ENCODE measurements around the gene IQSEC1. TPM values are rescaled to one million over a fixed set of nuclear protein-coding genes. Genes with fewer than 3 reads are reported as not detected.
A peak's percentile ranks its signal among the peaks of the same experiment; 100 is the strongest.

The IQSEC1 gene
- total and polyA plus RNA-seq, 10 of the 15 experiments (the other 5 are each of a cell fraction or from before 2014, with no cell fraction given), result 0.92 to 55.2 (median 8.5) TPM

- TF ChIP-seq, protein P1, sequence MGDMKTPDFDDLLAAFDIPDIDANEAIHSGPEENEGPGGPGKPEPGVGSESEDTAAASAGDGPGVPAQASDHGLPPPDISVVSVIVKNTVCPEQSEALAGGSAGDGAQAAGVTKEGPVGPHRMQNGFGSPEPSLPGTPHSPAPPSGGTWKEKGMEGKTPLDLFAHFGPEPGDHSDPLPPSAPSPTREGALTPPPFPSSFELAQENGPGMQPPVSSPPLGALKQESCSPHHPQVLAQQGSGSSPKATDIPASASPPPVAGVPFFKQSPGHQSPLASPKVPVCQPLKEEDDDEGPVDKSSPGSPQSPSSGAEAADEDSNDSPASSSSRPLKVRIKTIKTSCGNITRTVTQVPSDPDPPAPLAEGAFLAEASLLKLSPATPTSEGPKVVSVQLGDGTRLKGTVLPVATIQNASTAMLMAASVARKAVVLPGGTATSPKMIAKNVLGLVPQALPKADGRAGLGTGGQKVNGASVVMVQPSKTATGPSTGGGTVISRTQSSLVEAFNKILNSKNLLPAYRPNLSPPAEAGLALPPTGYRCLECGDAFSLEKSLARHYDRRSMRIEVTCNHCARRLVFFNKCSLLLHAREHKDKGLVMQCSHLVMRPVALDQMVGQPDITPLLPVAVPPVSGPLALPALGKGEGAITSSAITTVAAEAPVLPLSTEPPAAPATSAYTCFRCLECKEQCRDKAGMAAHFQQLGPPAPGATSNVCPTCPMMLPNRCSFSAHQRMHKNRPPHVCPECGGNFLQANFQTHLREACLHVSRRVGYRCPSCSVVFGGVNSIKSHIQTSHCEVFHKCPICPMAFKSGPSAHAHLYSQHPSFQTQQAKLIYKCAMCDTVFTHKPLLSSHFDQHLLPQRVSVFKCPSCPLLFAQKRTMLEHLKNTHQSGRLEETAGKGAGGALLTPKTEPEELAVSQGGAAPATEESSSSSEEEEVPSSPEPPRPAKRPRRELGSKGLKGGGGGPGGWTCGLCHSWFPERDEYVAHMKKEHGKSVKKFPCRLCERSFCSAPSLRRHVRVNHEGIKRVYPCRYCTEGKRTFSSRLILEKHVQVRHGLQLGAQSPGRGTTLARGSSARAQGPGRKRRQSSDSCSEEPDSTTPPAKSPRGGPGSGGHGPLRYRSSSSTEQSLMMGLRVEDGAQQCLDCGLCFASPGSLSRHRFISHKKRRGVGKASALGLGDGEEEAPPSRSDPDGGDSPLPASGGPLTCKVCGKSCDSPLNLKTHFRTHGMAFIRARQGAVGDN (IDR thresholded peaks at IDR 0.05), result peak; percentile 54; the same call in 1 of the 2 replicates
- TF ChIP-seq BCLAF1 (IDR thresholded peaks at IDR 0.05) (no peak), ESRRA (IDR thresholded peaks at IDR 0.05; ENCODE audit: low read length) (0 out of 2 replicates have a peak, but pooled peaks have one; percentile 49), BHLHE40 (IDR thresholded peaks at IDR 0.05; ENCODE audit: borderline replicate concordance in 1 of 2, low read depth in 2 of 2, low read length in 1 of 2) (peak; percentile 20 to 59; a peak in 3 of 4 replicates), SUPT20H (IDR thresholded peaks at IDR 0.05; ENCODE audit: borderline replicate concordance, control insufficient read depth, low read depth, low read length) (no peak), TAF1 (IDR thresholded peaks at IDR 0.05; ENCODE audit: borderline replicate concordance, low read depth, low read length) (peak; percentile 71; the same call in 1 of the 2 replicates), YY1 (IDR thresholded peaks at IDR 0.05; ENCODE audit: low read depth, low read length) (0 out of 2 replicates have a peak, but pooled peaks have one; percentile 58), TCF7 (IDR thresholded peaks at IDR 0.05; ENCODE audit: borderline replicate concordance) (no peak), CHD4 (IDR thresholded peaks at IDR 0.05) (no peak), PKNOX1 (IDR thresholded peaks at IDR 0.05) (peak; percentile 86), CUX1 (IDR thresholded peaks at IDR 0.05; ENCODE audit: insufficient replicate concordance, low read depth, low read length) (peak; percentile 31), SREBF1 (IDR thresholded peaks at IDR 0.05; ENCODE audit: low read length) (0 out of 2 replicates have a peak, but pooled peaks have one; percentile 26)
- TF ChIP-seq, protein P2, sequence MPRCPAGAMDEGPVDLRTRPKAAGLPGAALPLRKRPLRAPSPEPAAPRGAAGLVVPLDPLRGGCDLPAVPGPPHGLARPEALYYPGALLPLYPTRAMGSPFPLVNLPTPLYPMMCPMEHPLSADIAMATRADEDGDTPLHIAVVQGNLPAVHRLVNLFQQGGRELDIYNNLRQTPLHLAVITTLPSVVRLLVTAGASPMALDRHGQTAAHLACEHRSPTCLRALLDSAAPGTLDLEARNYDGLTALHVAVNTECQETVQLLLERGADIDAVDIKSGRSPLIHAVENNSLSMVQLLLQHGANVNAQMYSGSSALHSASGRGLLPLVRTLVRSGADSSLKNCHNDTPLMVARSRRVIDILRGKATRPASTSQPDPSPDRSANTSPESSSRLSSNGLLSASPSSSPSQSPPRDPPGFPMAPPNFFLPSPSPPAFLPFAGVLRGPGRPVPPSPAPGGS (IDR thresholded peaks at IDR 0.05; ENCODE audit: borderline replicate concordance, insufficient read depth, low read depth, low read length, poor library complexity, severe bottlenecking), result peak; percentile 32
Measured at GRCh38 chr3:13016083-13016720, 57.0 kb downstream of the IQSEC1 start (continued).

Data from GM12878 (cell line).